Cerebellar cortex (tissue), 1 donor: ENCODE measurements around the gene RPL10A.

ENCODE experiments used
- DNase-seq: peaks from one replicate; pipeline ENCODE4 v3.0.0-alpha.2; 2015; ENCODE audit warnings: low spot score

Gene RPL10A

DNA sequence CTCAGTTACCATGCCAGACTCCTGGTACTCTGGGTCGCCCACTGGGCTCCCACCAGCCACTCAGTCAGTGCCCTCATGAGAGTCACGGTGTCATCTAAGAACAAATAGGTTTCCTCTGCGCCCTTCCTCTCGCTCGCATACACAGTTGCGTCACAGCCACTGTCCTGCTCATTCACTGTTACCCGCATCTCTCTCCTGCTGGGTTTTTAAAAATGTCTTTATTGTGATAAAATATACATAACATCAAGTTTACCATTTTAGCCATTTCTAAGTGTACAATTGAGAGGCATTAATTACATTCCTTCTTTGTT, 24.7 kb downstream of the RPL10A start:
- DNase-seq, result no peak

GRCh38 chr6:35493307-35493983, 25.2 kb downstream of the RPL10A start:
- DNase-seq, result no peak

- no peak for DNase-seq
Observed at GRCh38 chr6:35494161-35494563, 26.0 kb downstream of the RPL10A start.

DNA sequence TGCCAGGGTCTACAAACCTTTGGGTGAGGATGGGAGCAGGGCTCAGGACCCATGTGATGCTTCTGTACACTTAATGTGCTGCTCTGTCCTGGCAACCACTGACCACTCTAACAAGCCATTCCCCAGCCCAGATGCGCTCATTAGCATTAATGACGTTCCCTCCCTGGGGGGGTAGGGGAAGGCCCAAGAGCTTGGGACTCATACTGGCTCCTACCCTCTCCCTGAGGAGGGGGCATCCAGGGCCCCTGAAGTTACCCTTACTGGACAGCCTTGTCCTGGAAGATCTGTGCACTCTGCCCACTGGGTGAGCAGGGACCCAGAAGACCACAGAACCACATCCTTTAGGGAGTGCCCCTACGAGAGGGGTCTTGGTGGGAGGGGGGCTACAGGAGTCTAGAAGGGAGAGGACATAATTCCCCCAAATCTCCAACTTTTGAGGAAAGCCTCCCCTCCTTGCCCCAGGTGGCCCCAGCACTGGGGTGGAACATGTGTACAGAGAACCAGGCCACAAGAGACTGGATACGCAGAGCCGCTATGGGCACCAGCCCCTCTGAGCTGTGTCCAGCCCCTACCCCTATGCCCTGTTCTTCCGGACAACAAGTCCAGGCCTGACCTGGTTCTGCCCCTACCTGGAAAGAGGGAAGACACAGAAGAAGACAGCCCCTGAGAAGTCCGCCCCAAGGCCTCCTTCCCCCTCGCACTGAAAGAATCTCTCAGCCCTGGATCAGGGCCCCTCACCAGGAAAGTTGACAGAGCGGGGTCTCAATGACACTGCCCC, 27.2 kb downstream of the RPL10A start:
- DNase-seq, result no peak

- no peak for DNase-seq
Observed at GRCh38 chr6:35496036-35496840, 28.0 kb downstream of the RPL10A start.

- no peak for DNase-seq
Observed at GRCh38 chr6:35496841-35497570, 28.8 kb downstream of the RPL10A start, which contains the start of gene TEAD3. TEAD3 (minus strand) TSS chr6:35497079.

- no peak for DNase-seq
Observed at GRCh38 chr6:35497571-35498421, 29.6 kb downstream of the RPL10A start.

DNA sequence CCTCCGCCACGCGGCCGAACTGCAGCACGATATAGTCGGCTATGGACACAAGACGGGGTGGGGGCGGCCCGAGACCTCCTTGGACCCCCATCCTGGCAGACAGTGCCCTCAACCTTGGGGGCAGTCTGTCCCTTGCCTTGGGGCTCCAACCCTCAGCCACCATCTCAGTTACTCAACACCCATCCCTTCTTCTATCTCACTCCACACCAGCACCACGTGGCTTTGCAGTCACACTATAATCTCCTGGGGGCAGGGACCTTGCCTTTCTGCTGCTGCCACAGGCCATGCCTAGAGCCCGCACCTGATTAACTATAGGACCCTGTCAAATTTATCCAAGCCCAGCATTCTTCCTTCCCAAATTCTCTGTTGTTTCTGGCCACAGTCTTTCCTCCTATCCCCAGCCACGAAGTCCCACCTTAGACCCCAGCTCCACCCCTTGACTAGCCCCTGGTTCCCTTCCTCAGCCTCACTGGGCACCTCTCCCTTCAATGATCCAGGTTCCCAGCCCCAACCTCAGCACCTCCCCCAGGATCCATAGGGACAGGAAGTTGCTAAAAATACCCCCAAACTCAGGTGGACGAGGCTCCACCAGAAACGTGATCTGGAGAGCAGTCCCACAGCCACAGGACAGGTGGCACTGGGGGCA, 30.3 kb downstream of the RPL10A start:
- DNase-seq, result no peak

DNA sequence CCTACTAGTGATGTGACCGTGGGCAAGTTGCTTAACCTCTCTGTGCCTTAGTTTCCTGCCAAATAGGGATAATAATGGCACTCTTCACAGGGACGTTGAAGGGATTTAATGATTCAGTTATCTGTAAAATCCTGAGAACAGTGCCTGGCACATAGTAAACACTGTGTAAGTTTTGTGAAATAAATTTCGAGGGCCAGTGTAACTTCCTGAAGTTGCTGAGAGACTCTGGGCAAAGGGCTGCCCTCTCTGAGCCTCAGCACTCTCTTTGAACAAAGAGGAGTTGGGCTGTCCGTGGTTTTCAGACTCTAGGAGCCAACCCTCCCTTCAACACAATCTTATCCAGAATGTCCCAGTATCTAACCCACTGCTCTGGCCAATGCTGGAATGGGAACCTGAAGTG, 31.2 kb downstream of the RPL10A start:
- DNase-seq, result no peak

- DNase-seq, result no peak
Observed at GRCh38 chr6:35500782-35501181, 32.6 kb downstream of the RPL10A start.

DNA sequence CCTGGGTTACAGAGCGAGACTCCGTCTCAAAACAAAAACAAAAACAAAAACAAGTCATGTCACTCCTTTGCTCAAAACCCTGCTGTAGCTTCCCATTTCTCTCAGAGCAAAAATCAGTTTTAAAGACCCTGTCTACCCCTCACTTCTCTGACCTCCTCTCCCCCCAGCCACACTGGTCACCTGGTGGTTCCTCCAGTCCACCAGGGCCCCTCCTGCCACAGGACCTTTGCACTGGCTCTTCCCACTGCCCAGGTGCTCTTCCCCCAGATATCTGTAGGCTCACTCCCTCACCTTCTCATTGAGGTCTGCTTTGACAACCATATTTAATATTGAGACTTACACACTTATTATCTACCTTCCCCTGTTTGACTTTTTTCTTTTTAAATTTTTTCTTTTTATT, 33.6 kb downstream of the RPL10A start:
- DNase-seq, result no peak

- DNase-seq, result no peak
Observed at GRCh38 chr6:35503534-35503933, 35.3 kb downstream of the RPL10A start.

DNA sequence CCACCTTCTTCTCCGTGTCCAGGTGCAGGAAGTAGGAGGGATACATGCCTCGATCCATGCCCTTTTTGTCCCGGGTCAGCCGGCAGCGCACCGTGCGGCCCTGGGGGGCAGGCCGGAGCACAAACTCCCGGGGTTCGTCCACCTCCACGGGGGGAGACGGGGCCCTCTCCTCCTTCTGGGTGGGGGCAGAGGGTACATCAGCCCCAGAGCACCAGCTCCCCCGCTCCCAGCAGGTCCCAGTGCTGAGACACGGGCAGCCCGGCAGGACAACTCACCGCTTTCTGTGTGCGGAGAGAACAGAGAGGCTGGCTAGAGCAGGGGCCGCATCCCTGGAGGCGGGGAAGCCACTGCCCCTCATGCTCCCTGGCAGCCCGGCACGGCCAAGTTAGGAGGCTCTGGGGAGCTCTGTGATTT, 37.8 kb downstream of the RPL10A start:
- no peak for DNase-seq

DNA sequence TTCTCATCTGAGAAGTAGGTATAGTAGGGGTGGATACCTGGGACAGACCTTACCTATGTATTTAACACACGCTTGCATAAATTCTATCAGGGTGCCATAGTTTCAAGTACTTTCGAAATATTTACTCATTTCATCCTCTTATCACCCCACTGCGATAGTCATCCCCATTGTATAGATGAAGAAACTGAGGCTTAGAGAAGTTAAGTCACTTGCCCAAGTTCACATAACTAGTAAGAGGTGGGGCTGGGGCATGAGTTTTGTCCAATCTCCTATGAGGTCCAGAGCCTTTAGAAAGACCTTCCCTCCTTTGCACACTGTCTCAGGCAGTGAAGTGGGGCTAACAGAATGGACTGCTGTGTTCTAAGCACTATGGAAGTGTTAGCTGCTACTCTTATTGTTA, 38.3 kb downstream of the RPL10A start:
- no peak for DNase-seq

- no peak for DNase-seq
Observed at GRCh38 chr6:35507221-35507620, 39.0 kb downstream of the RPL10A start.

DNA sequence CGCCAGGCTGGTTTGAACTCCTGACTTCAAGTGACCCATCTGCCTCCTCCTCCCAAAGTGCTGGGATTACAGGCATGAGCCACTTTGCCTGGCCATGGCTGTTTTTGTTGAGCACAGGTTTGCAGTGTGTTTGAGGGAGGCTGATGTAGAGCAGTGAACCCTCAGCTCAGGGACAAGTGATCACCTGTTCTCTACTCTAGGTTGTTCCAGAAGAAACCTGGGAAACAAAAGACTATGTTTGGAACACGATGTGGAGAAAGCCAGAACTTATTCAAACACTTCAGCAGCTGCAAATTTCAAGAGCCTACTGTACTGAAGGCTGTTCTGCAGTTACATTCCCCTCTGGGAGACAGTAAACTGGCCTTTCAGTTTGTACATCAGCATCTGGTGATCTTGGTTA, 39.8 kb downstream of the RPL10A start:
- no peak for DNase-seq

- no peak for DNase-seq
Observed at GRCh38 chr6:35508542-35508941, 40.3 kb downstream of the RPL10A start.

GRCh38 chr6:35510916-35511561, 42.8 kb downstream of the RPL10A start:
- no peak for DNase-seq

GRCh38 chr6:35511562-35511941, 43.4 kb downstream of the RPL10A start:
- no peak for DNase-seq

DNA sequence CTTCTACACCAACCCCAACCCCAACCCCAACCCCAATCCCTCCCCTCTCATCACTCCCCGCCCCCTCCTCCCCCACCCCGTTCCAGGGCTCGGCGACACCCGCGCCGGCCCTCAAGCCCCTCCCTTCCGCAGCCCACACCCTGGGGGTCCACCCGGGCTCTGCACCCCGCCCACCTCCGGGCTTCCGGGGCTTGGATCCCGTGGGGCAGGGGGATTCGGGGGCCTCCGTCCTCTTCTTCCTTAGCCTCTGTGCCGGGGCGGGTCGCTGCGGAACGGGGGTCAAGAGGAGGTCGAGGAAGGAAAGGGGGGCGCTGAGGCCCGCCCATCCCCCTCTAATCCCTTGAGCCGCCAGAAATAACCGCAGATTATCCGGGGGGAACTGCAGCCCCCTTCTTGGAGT, 43.8 kb downstream of the RPL10A start:
- DNase-seq, result no peak
